ENCODE results near the gene MAL.

The MAL gene

GRCh38 chr2:95014126-95014708 is 11.3 kb upstream of the MAL start:
- H3K4me3 ChIP-seq (replicated peaks in 1 of 2; ENCODE audit: low read depth in 2 of 2, low read length in 2 of 2): no peak overlapping the region
- TF ChIP-seq CTCF (IDR thresholded peaks at IDR 0.05; ENCODE audit: low read depth, low read length): no peak

GRCh38 chr2:95015261-95015912 is 10.1 kb upstream of the MAL start:
- no peak for TF ChIP-seq CTCF (IDR thresholded peaks at IDR 0.05; ENCODE audit: low read depth, low read length)
- no peak overlapping the region for H3K4me3 ChIP-seq (replicated peaks in 1 of 2; ENCODE audit: low read depth in 2 of 2, low read length in 2 of 2)
- DNase-seq (ENCODE audit: low read depth in 2 of 2): no peak

More at GRCh38 chr2:95014126-95014708, 11.3 kb upstream of the MAL start:
- DNase-seq (ENCODE audit: low read depth in 2 of 2): no peak

GRCh38 chr2:95016616-95017015 is 8.9 kb upstream of the MAL start:
- H3K4me3 ChIP-seq (replicated peaks in 1 of 2; ENCODE audit: low read depth in 2 of 2, low read length in 2 of 2): no peak overlapping the region
- no peak for TF ChIP-seq CTCF (IDR thresholded peaks at IDR 0.05; ENCODE audit: low read depth, low read length)
- DNase-seq (ENCODE audit: low read depth in 2 of 2): no peak

GRCh38 chr2:95017071-95017501 is 8.4 kb upstream of the MAL start:
- DNase-seq (ENCODE audit: low read depth in 2 of 2): no peak
- TF ChIP-seq CTCF (IDR thresholded peaks at IDR 0.05; ENCODE audit: low read depth, low read length): no peak

DNA sequence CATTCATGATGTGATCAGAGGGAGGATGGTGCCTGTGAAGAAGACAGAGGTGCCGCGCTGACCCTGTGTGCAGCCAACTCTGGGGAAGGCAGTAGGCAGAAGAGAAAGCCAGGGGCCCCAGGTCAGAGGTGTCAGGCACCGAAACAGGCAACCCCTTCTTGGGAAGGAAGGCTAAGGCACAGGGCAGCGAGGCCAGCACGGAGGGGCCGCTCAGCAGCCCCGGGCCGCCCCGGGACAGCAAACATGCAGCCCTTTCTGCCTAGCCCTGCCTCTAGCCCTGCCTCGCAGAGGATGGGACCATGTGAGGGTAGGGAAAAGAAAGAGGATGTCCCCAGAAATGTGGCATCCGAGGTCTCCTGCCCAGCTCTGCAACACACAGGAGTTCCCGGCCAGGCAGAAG is 7.7 kb upstream of the MAL start:
- no peak overlapping the region for H3K4me3 ChIP-seq (replicated peaks in 1 of 2; ENCODE audit: low read depth in 2 of 2, low read length in 2 of 2)
- no peak for DNase-seq (ENCODE audit: low read depth in 2 of 2)
- TF ChIP-seq CTCF (IDR thresholded peaks at IDR 0.05; ENCODE audit: low read depth, low read length): no peak

More at GRCh38 chr2:95017071-95017501, 8.4 kb upstream of the MAL start:
- no peak overlapping the region for H3K4me3 ChIP-seq (replicated peaks in 1 of 2; ENCODE audit: low read depth in 2 of 2, low read length in 2 of 2)

DNA sequence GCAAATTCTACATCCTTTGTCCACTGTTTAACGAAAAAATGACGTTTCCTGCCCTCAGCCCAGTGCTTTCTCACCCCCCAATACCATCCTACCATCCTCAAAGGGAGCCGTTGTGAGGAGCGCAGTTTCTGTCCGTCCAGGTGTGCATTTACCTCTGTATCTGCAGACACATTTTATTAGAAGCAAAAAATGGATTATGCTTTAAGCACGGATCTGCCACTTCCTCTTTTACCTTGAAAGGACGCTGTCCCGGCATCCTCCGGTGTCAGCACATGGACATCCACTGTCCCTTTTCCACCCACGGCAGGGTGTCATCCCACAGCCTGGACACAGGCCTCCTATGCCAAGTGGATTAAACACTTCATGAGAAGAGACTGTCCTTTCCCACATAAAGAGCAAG is 7.2 kb upstream of the MAL start:
- no peak overlapping the region for H3K4me3 ChIP-seq (replicated peaks in 1 of 2; ENCODE audit: low read depth in 2 of 2, low read length in 2 of 2)
- DNase-seq (ENCODE audit: low read depth in 2 of 2): no peak
- no peak for TF ChIP-seq CTCF (IDR thresholded peaks at IDR 0.05; ENCODE audit: low read depth, low read length)
